SK-N-SH treated with all-trans-retinoic acid at 6 μM for 48 hours (cell line): Measurements from ENCODE around the gene PEX16.
A peak's percentile ranks its signal among the peaks of the same experiment; 100 is the strongest.

Experiments
- ATAC-seq: fragments of 200-7000 bp; cut with Tn5 transposase; 3 replicates; pipeline ENCODE4 v1.9.1; 2020; ENCODE audit warnings: mild to moderate bottlenecking, moderate library complexity
- BACH2 ChIP-seq: fragments of 250-450 bp; sonication (Bioruptor Pico); IDR thresholded peaks from 2 replicates; pipeline ENCODE4 v1.9.0; 2021; ENCODE audit warnings: mild to moderate bottlenecking, borderline replicate concordance
- CREB5 ChIP-seq: fragments of 250-450 bp; sonication (Bioruptor Pico); IDR thresholded peaks from 2 replicates; pipeline ENCODE4 v1.5.1; 2020; ENCODE audit warnings: low read depth, mild to moderate bottlenecking, moderate library complexity
- ESRRG ChIP-seq: fragments of 250-450 bp; sonication (Bioruptor Pico); IDR thresholded peaks from 2 replicates; pipeline ENCODE4 v1.6.1; 2021; ENCODE audit warnings: mild to moderate bottlenecking
- GLIS3 ChIP-seq: fragments of 250-450 bp; sonication (Bioruptor Pico); IDR thresholded peaks from 2 replicates; pipeline ENCODE4 v1.5.0; 2020; ENCODE audit warnings: mild to moderate bottlenecking, moderate library complexity
- ISL1 ChIP-seq: fragments of 250-450 bp; sonication (Bioruptor Pico); IDR thresholded peaks from 2 replicates; pipeline ENCODE4 v2.1.2; 2022; ENCODE audit warnings: mild to moderate bottlenecking, moderate library complexity
- OSR1 ChIP-seq: fragments of 250-450 bp; sonication (Bioruptor Pico); IDR thresholded peaks from 2 replicates; pipeline ENCODE4 v1.8.0; 2022; ENCODE audit warnings: moderate library complexity, mild to moderate bottlenecking, inconsistent platforms
- POU6F1 ChIP-seq: fragments of 250-450 bp; sonication (Bioruptor Pico); IDR thresholded peaks from 2 replicates; pipeline ENCODE4 v1.8.0; 2021; ENCODE audit warnings: low read depth, mild to moderate bottlenecking, moderate library complexity, borderline replicate concordance
- PPARA ChIP-seq: fragments of 250-450 bp; sonication (Bioruptor Pico); IDR thresholded peaks from 2 replicates; pipeline ENCODE4 v1.5.0; 2020; ENCODE audit warnings: mild to moderate bottlenecking, borderline replicate concordance
- RARB ChIP-seq: fragments of 250-450 bp; sonication (Bioruptor Pico); IDR thresholded peaks from 2 replicates; pipeline ENCODE4 v1.8.0; 2021; ENCODE audit warnings: mild to moderate bottlenecking, moderate library complexity
- SNAI2 ChIP-seq: fragments of 250-450 bp; sonication (Bioruptor Pico); IDR thresholded peaks from 2 replicates; pipeline ENCODE4 v1.5.0; 2020; ENCODE audit warnings: mild to moderate bottlenecking, moderate library complexity
- TCF4 ChIP-seq: fragments of 250-450 bp; sonication (Bioruptor Pico); IDR thresholded peaks from 2 replicates; pipeline ENCODE4 v1.8.0; 2021; ENCODE audit warnings: mild to moderate bottlenecking, moderate library complexity, borderline replicate concordance
- TOX ChIP-seq: fragments of 250-450 bp; sonication (Bioruptor Pico); IDR thresholded peaks from 2 replicates; pipeline ENCODE4 v1.8.0; 2021; ENCODE audit warnings: mild to moderate bottlenecking, moderate library complexity, borderline replicate concordance
- TSHZ2 ChIP-seq: fragments of 250-450 bp; sonication (Bioruptor Pico); IDR thresholded peaks from 2 replicates; pipeline ENCODE4 v1.5.0; 2020; ENCODE audit warnings: mild to moderate bottlenecking, moderate library complexity
- ZC3H10 ChIP-seq: fragments of 250-450 bp; sonication (Bioruptor Pico); IDR thresholded peaks from 2 replicates; pipeline ENCODE4 v1.5.1; 2021; ENCODE audit warnings: mild to moderate bottlenecking, moderate library complexity
- ZFP3 ChIP-seq: fragments of 250-450 bp; sonication (Bioruptor Pico); IDR thresholded peaks from 2 replicates; pipeline ENCODE4 v1.5.0; 2020; ENCODE audit warnings: mild to moderate bottlenecking, moderate library complexity
- ZFP30 ChIP-seq: fragments of 450-650 bp; formaldehyde crosslinking; IDR thresholded peaks from 2 replicates; pipeline ENCODE4 v1.5.0; 2022; ENCODE audit warnings: mild to moderate bottlenecking, moderate library complexity
- ZNF565 ChIP-seq: fragments of 450-650 bp; formaldehyde crosslinking; conservative IDR thresholded peaks from 2 replicates; pipeline ENCODE4 v1.5.0; 2020; ENCODE audit warnings: low read depth, mild to moderate bottlenecking, moderate library complexity
- ZNF70 ChIP-seq: fragments of 450-650 bp; formaldehyde crosslinking; IDR thresholded peaks from 2 replicates; pipeline ENCODE4 v1.5.0; 2020; ENCODE audit warnings: mild to moderate bottlenecking, moderate library complexity
- ZNF8 ChIP-seq: fragments of 450-650 bp; formaldehyde crosslinking; IDR thresholded peaks from 2 replicates; pipeline ENCODE4 v1.5.0; 2020; ENCODE audit warnings: mild to moderate bottlenecking, moderate library complexity
- TF ChIP-seq, protein P1 (sequence below): fragments of 250-450 bp; sonication (Bioruptor Pico); IDR thresholded peaks from 2 replicates; pipeline ENCODE4 v1.8.0; 2020; ENCODE audit warnings: mild to moderate bottlenecking, moderate library complexity, borderline replicate concordance

Gene PEX16

DNA sequence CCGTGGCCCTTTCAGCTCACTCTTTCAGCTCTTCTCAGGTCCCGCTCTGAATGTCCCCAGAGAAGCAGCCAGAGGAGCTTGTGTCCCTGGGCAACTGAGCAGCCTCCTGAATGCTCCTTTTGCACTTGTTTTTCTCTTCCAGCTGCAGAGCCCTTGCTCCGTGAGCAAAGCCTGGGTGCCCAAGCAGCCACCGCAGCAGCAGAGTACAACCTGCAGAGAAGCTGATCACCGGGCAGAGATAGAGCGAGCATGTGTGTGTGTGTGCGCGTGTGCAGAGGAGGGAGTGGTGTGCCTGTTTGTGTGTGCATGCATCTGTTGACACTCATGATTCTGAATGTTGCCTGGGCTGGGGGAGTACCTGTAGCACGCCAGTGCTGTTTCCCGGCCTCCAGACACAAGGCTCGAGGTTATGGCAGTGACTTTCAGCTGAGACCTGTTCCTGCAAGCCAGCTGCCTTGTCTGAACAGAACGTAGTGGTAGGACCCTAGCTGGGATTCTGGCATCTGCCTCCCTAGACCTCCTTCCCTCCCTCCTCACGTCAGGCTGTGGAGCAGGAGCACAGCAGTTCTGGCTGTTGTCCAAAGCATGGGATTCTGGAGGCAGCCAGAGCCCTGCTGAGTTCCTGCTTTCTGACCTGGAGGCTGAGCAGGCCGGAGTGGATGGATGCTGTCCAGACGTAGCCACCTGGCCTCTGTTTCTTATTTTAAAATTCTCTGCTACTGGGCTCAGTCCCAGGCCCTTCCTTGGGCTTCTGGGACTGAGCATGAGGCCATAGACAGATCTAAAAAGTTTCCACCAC is 36.7 kb downstream of the PEX16 start:
- no peak for TF ChIP-seq ZNF70 (CRISPR knock-in tag)
- no peak for TF ChIP-seq SNAI2 (CRISPR knock-in tag)
- no peak for TF ChIP-seq ESRRG (CRISPR knock-in tag)
- TF ChIP-seq TCF4 (CRISPR knock-in tag), result peak; percentile 69; the same call in 1 of the 2 replicates
- no peak for TF ChIP-seq RARB
- TF ChIP-seq CREB5 (CRISPR knock-in tag), result no peak
- ATAC-seq, result peak; percentile 70

- 0 out of 2 replicates have a peak, but pooled peaks have one; percentile 12 for TF ChIP-seq SNAI2 (CRISPR knock-in tag)
- TF ChIP-seq ZFP3 (CRISPR knock-in tag), result no peak
- TF ChIP-seq BACH2 (CRISPR knock-in tag), result no peak
- TF ChIP-seq, protein P1, sequence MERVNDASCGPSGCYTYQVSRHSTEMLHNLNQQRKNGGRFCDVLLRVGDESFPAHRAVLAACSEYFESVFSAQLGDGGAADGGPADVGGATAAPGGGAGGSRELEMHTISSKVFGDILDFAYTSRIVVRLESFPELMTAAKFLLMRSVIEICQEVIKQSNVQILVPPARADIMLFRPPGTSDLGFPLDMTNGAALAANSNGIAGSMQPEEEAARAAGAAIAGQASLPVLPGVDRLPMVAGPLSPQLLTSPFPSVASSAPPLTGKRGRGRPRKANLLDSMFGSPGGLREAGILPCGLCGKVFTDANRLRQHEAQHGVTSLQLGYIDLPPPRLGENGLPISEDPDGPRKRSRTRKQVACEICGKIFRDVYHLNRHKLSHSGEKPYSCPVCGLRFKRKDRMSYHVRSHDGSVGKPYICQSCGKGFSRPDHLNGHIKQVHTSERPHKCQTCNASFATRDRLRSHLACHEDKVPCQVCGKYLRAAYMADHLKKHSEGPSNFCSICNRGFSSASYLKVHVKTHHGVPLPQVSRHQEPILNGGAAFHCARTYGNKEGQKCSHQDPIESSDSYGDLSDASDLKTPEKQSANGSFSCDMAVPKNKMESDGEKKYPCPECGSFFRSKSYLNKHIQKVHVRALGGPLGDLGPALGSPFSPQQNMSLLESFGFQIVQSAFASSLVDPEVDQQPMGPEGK (CRISPR knock-in tag), result peak; percentile 64; the same call in 1 of the 2 replicates
- peak; percentile 30; the same call in 1 of the 2 replicates for TF ChIP-seq ISL1 (CRISPR knock-in tag)
- no peak for TF ChIP-seq TOX (CRISPR knock-in tag)
- peak; percentile 79 for ATAC-seq
These were observed 37.6 kb downstream of the PEX16 start for GRCh38 chr11:45879803-45880686.

- TF ChIP-seq TCF4 (CRISPR knock-in tag) (no peak), ZFP30 (no peak), SNAI2 (CRISPR knock-in tag) (no peak), PPARA (no peak), ZNF70 (CRISPR knock-in tag) (no peak), GLIS3 (CRISPR knock-in tag) (no peak), POU6F1 (CRISPR knock-in tag) (no peak), ZC3H10 (CRISPR knock-in tag) (no peak), TSHZ2 (no peak), ISL1 (CRISPR knock-in tag) (no peak), BACH2 (CRISPR knock-in tag) (no peak)
- TF ChIP-seq, all 23 proteins: peak for 0
- no peak for ATAC-seq
These were observed 39.8 kb downstream of the PEX16 start for GRCh38 chr11:45877845-45878244.

GRCh38 chr11:45877221-45877620 is 40.5 kb downstream of the PEX16 start:
- no peak for ATAC-seq
- TF ChIP-seq TCF4 (CRISPR knock-in tag), result no peak
- no peak for TF ChIP-seq CREB5 (CRISPR knock-in tag)
- TF ChIP-seq RARB, result no peak
- no peak for TF ChIP-seq ZFP3 (CRISPR knock-in tag)
- TF ChIP-seq ZNF565, result no peak
- TF ChIP-seq ZFP30, result no peak
- no peak for TF ChIP-seq ZC3H10 (CRISPR knock-in tag)
- TF ChIP-seq BACH2 (CRISPR knock-in tag), result no peak
- TF ChIP-seq SNAI2 (CRISPR knock-in tag), result no peak
- no peak for TF ChIP-seq TSHZ2
- TF ChIP-seq ZNF8 (CRISPR knock-in tag), result no peak
- no peak for TF ChIP-seq OSR1 (CRISPR knock-in tag)
- no peak for TF ChIP-seq GLIS3 (CRISPR knock-in tag)
